ENCODE results near the gene RASEF. TPM values are rescaled to one million over a fixed set of nuclear protein-coding genes. Genes with fewer than 3 reads are reported as not detected.
"Not testable (repeated sequence)": the region's sequence is repeated elsewhere in the genome, so short reads cannot be mapped to it uniquely, and the experiment has no call there.

RASEF gene
- total RNA-seq = 10.9 TPM
- polyA plus RNA-seq = 1.3 TPM

DNA sequence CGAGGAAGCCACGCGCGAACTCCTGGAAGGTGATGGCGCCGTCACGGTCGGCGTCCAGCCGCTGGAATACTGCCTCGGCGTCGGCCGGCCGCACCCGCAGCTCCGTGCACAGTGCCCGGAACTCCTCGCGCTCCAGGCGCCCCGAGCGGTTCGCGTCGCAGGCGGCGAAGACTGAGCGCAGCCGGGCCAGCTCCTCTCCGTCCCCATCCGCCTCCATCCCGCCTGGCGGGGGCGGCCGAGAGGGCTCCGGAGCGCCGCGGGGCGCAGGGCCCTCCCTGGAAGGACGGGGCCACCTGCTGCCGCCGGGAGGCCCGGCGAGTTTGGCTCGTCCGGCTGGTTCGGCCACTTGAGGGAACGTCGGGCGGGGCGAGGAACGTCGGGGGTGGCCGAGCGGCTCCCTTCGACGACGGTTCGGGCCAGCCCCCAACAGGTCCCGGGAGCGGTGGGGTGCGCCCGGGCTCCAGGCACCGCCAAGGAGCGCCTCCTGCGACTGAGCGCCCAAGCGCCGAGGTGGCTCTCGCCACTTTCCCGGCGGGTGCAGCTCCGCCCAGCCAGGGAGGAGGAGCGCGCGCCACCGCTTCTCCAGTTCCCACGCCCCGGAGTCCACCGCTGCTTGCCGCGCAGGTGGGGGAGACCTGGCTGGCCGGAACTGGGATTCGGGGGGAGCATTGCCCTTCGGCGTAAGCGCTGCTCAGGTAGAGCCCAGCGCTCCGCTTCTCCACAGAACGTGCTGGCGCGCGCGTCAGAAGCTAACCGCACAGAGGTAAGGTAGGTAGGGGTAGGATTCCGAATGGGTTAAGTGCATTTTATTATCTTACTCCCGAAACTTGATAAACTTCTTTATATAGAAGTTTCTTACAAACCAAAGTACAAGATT, at the start of gene RASEF:
RASEF (minus strand) TSS at position 492 of the 877 bp plus-strand sequence; CDS start at position 217, 275 bp downstream.
- under 1% methylated on average over 99 of the region's 99 CpGs for WGBS
- Histone ChIP-seq H3K4me3 (ENCODE audit: low read depth, low read length) (peak within 1 kb of the TSS; percentile 32), H3K4me1 (ENCODE audit: insufficient read depth) (no peaks in the 10 kb centered on the region), H3K27ac (ENCODE audit: low read depth) (peak within 1 kb of the TSS; percentile 75), H3K36me3 (ENCODE audit: insufficient read depth) (no peaks in the 10 kb centered on the region)
- no peak for DNase-seq (ENCODE audit: extremely low spot score)

DNA sequence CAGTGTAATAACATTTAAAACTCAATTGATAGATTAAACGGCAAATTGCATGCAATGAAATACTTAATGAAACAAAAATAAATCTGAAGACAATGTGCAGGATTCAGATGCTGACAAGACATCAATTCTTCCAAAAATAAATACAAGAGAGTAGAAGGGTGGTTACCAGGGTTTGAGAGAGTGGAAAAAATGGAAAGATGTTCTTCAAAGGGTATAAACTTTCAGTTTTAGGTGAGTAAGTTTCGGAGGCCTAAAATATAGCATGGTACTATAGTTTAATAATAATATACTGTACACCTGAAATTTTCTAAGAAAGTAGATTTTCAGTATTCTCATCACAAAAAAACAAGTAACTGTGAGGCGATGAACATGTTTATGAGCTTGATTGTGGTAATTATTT, 48.2 kb upstream of the RASEF start:
- WGBS = 93% methylated on average over 3 of the region's 3 CpGs
- H3K4me3 ChIP-seq (ENCODE audit: low read depth, low read length) = no peak overlapping the region
- DNase-seq (ENCODE audit: extremely low spot score) = no peak
- no peaks in the 10 kb centered on the region for H3K4me1 ChIP-seq (ENCODE audit: insufficient read depth)
- no peak overlapping the region for H3K27ac ChIP-seq (ENCODE audit: low read depth)
- H3K36me3 ChIP-seq (ENCODE audit: insufficient read depth) = no peaks in the 10 kb centered on the region

- Histone ChIP-seq H3K36me3 (ENCODE audit: insufficient read depth) (no peaks in the 10 kb centered on the region), H3K27ac (ENCODE audit: low read depth) (no peak overlapping the region), H3K4me3 (ENCODE audit: low read depth, low read length) (no peak overlapping the region), H3K4me1 (ENCODE audit: insufficient read depth) (no peaks in the 10 kb centered on the region)
- DNase-seq (ENCODE audit: extremely low spot score) = no peak
- WGBS = 61% methylated on average over 3 of the region's 3 CpGs
Measured at GRCh38 chr9:83109296-83109695, 46.4 kb upstream of the RASEF start.

- no peak for DNase-seq (ENCODE audit: extremely low spot score)
- Histone ChIP-seq H3K36me3 (ENCODE audit: insufficient read depth) (no peaks in the 10 kb centered on the region), H3K27ac (ENCODE audit: low read depth) (no peak overlapping the region), H3K4me1 (ENCODE audit: insufficient read depth) (no peaks in the 10 kb centered on the region), H3K4me3 (ENCODE audit: low read depth, low read length) (no peak overlapping the region)
Measured at GRCh38 chr9:83108208-83108607, 45.3 kb upstream of the RASEF start.

- DNase-seq (ENCODE audit: extremely low spot score) = no peak
- H3K36me3 ChIP-seq (ENCODE audit: insufficient read depth) = no peaks in the 10 kb centered on the region
- WGBS = 72% methylated on average over 2 of the region's 2 CpGs
Measured at GRCh38 chr9:83106772-83107171, 43.8 kb upstream of the RASEF start.

GRCh38 chr9:83106263-83106662, 43.3 kb upstream of the RASEF start:
- 83% methylated on average over 1 of the region's 1 CpG for WGBS
- Histone ChIP-seq H3K4me3 (ENCODE audit: low read depth, low read length) (no peak overlapping the region), H3K4me1 (ENCODE audit: insufficient read depth) (no peaks in the 10 kb centered on the region), H3K36me3 (ENCODE audit: insufficient read depth) (no peaks in the 10 kb centered on the region), H3K27ac (ENCODE audit: low read depth) (no peak overlapping the region)
- DNase-seq (ENCODE audit: extremely low spot score) = no peak

More at GRCh38 chr9:83106772-83107171, 43.8 kb upstream of the RASEF start:
- Histone ChIP-seq H3K4me1 (ENCODE audit: insufficient read depth) (no peaks in the 10 kb centered on the region), H3K27ac (ENCODE audit: low read depth) (no peak overlapping the region), H3K4me3 (ENCODE audit: low read depth, low read length) (no peak overlapping the region)

GRCh38 chr9:83097633-83098032, 34.7 kb upstream of the RASEF start:
- 97% methylated on average over 4 of the region's 4 CpGs for WGBS
- Histone ChIP-seq H3K36me3 (ENCODE audit: insufficient read depth) (no peaks in the 10 kb centered on the region), H3K27ac (ENCODE audit: low read depth) (no peak overlapping the region), H3K4me1 (ENCODE audit: insufficient read depth) (no peaks in the 10 kb centered on the region), H3K4me3 (ENCODE audit: low read depth, low read length) (no peak overlapping the region)
- no peak for DNase-seq (ENCODE audit: extremely low spot score)

DNA sequence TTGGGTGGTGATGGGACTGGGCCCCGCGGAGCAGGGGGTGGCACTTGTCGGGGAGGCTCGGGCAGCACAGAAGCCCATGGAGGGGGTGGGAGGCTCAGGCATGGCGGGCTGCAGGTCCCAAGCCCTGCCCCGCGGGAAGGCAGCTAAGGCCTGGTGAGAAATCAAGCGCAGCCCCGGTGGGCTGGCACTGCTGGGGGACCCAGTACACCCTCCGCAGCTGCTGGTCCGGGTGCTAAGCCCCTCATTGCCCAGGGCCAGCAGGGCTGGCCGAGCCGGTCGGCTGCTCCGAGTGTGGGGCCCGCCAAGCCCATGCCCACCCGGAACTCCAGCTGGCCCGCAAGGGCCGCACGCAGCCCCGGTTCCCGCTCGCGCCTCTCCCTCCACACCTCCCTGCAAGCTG, 30.4 kb upstream of the RASEF start:
- H3K27ac ChIP-seq (ENCODE audit: low read depth); H3K4me1 ChIP-seq (ENCODE audit: insufficient read depth); H3K4me3 ChIP-seq (ENCODE audit: low read depth, low read length); H3K36me3 ChIP-seq (ENCODE audit: insufficient read depth); DNase-seq (ENCODE audit: extremely low spot score): not testable (repeated sequence)
- WGBS = 89% methylated on average over 24 of the region's 24 CpGs

GRCh38 chr9:83081846-83082245, 18.9 kb upstream of the RASEF start:
- Histone ChIP-seq H3K36me3 (ENCODE audit: insufficient read depth) (no peaks in the 10 kb centered on the region), H3K4me1 (ENCODE audit: insufficient read depth) (no peaks in the 10 kb centered on the region), H3K4me3 (ENCODE audit: low read depth, low read length) (no peak overlapping the region), H3K27ac (ENCODE audit: low read depth) (no peak overlapping the region)
- DNase-seq (ENCODE audit: extremely low spot score) = no peak
- WGBS = 54% methylated on average over 6 of the region's 6 CpGs

GRCh38 chr9:83081010-83081409, 18.1 kb upstream of the RASEF start:
- no peaks in the 10 kb centered on the region for H3K4me1 ChIP-seq (ENCODE audit: insufficient read depth)
- 86% methylated on average over 3 of the region's 3 CpGs for WGBS
- no peak overlapping the region for H3K4me3 ChIP-seq (ENCODE audit: low read depth, low read length)
- H3K27ac ChIP-seq (ENCODE audit: low read depth) = no peak overlapping the region
- DNase-seq (ENCODE audit: extremely low spot score) = no peak
- no peaks in the 10 kb centered on the region for H3K36me3 ChIP-seq (ENCODE audit: insufficient read depth)

- DNase-seq (ENCODE audit: extremely low spot score); H3K36me3 ChIP-seq (ENCODE audit: insufficient read depth); H3K27ac ChIP-seq (ENCODE audit: low read depth); H3K4me3 ChIP-seq (ENCODE audit: low read depth, low read length); H3K4me1 ChIP-seq (ENCODE audit: insufficient read depth): not testable (repeated sequence)
- WGBS = 90% methylated on average over 7 of the region's 7 CpGs
Measured at GRCh38 chr9:83075932-83076331, 13.0 kb upstream of the RASEF start.

DNA sequence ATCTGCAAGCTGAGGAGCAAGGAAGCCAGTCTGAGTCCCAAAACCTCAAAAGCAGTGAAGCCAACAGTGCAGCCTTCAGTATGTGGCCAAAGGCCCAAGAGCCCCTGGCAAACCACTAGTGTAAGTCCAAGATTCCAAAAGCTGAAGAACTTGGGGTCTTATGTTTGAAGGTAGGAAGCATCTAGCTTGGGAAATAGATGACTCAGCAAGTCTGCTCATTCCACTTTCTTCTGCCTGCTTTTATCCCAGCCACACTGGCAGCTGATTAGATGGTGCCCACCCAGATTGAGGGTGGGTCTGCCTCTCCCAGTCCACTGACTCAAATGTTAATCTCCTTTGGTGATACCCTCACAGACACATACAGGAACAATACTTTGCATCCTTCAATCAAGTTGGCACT, 9.6 kb upstream of the RASEF start:
- DNase-seq (ENCODE audit: extremely low spot score); H3K36me3 ChIP-seq (ENCODE audit: insufficient read depth); H3K4me3 ChIP-seq (ENCODE audit: low read depth, low read length); H3K27ac ChIP-seq (ENCODE audit: low read depth); H3K4me1 ChIP-seq (ENCODE audit: insufficient read depth): not testable (repeated sequence)

- Histone ChIP-seq H3K36me3 (ENCODE audit: insufficient read depth) (no peaks in the 10 kb centered on the region), H3K4me3 (ENCODE audit: low read depth, low read length) (no peak overlapping the region), H3K4me1 (ENCODE audit: insufficient read depth) (no peaks in the 10 kb centered on the region), H3K27ac (ENCODE audit: low read depth) (no peak overlapping the region)
- 71% methylated on average over 2 of the region's 2 CpGs for whole genome bisulfite sequencing
- no peak for DNase-seq (ENCODE audit: extremely low spot score)
Measured at GRCh38 chr9:83071626-83072025, 8.7 kb upstream of the RASEF start.

DNA sequence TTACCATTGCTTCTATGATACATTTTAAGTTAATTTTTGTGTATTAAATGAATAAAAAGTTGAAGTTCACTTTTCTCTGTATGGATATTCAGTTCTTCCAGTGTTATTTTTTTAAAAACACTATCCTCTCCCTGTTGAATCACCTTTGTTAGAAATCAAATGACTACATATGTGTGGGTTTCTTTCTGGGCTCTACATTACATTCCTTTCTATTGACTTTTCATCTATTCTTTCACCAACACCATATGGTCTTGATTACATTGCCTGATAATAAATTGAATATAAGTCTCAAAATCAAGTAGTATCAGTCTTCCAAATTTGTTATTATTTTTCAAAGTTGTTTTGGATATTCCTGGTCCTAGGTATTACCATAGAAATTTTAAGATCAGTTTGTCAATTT, 7.3 kb upstream of the RASEF start:
- no peak for DNase-seq (ENCODE audit: extremely low spot score)
- Histone ChIP-seq H3K4me1 (ENCODE audit: insufficient read depth) (no peaks in the 10 kb centered on the region), H3K4me3 (ENCODE audit: low read depth, low read length) (no peak overlapping the region), H3K36me3 (ENCODE audit: insufficient read depth) (no peaks in the 10 kb centered on the region), H3K27ac (ENCODE audit: low read depth) (no peak overlapping the region)
